SH-SY5Y (cell line): ENCODE results near the gene AKR7A3.

ENCODE experiments used
- GATA2 ChIP-seq: IDR thresholded peaks from 2 replicates; pipeline ENCODE4 v1.6.1; 2011; ENCODE audit warnings: mild to moderate bottlenecking, low read depth, low read length
- GATA3 ChIP-seq: IDR thresholded peaks from 2 replicates; pipeline ENCODE4 v1.6.1; 2011; ENCODE audit warnings: low read depth, mild to moderate bottlenecking, low read length, moderate library complexity

DNA sequence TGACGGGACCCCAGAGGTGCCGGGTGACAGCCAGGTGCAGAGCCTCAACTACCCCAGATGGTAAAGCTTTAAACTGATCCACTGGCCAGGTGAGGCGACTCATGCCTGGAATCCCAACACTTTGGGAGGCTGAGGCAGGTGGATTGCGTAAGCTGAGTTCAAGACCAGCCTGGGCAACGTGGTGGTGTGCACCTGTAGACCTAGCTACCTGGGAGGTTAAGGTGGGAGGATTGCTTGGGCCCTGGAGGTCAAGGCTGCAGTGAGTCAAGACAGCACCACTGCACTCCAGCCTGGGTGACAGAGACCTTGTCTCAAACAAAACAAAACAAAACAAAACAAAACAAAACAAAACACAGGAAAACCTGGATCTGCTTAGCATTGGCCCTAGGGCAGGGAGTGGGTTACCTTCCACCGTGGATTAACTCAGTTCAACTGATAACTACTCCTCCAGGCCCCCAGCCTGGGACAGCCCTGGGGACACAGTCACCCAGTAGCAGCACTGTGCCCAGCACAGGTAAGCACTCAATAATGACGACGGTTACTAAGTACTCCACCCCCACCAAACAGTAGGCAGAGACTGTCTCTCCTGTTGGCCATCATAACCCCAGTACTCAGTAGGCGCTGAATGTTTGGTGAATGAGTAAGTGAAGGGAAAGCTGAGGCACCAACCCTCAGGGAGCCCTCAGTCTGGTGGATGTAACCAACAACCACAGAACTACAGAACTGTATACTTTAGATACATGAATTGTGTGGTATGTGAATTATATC lies 45.2 kb upstream of the AKR7A3 start:
- TF ChIP-seq GATA2 (no peak), GATA3 (no peak)
